OCI-M2 (cell line): ENCODE data around the gene CLNS1A.
"Not testable (repeated sequence)": the region's sequence is repeated elsewhere in the genome, so short reads cannot be mapped to it uniquely, and the experiment has no call there.

ENCODE experiments used
- DNase-seq: peaks from one replicate; lab custom pipeline; 2025; ENCODE audit not compliant: unreplicated experiment; lab: John Stamatoyannopoulos, UW

The CLNS1A gene

GRCh38 chr11:77637345-77638165 lies at the start of gene CLNS1A:
Gene CLNS1A, minus strand, starts transcription at chr11:77637794. Its CDS starts 80 bp downstream, at chr11:77637714.
- peak; percentile 33 for DNase-seq

DNA sequence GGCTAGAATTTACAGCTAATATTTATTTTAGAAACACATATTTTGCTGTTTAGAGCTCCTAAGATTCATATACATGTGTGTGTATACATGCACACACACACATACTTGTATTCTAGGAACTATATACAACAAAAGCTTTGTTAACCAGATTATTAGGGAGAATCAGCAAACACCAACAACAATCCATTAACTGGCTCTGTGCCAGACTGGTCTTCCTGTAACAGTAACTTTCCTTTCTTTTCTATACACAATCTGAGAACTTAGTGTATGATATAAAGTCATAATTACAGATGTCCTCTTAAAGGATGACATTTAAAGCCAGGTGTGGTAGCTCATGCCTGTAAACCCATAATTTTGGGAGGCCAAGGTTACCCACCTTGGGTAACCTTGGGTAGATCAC lies 49.5 kb upstream of the CLNS1A start:
- DNase-seq, result no peak

DNA sequence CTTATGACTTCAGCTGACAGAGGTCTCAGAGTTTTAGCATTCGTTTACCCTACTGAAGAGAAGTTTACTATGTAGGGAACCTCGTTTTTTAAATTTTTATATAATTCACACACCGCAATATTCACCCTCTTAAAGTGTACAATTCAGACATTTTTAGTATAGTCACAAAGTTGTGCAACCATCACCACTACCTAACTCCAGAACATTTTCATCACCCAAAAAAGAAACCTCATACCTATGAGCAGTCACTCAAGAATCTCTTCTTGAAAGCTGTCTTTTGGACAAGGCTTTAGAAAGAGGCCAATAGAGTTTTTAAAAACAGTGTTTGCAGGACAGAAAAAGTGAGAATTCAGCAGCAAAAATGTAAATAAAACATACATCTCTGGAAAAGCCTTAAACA lies 39.5 kb upstream of the CLNS1A start:
- no peak for DNase-seq

DNA sequence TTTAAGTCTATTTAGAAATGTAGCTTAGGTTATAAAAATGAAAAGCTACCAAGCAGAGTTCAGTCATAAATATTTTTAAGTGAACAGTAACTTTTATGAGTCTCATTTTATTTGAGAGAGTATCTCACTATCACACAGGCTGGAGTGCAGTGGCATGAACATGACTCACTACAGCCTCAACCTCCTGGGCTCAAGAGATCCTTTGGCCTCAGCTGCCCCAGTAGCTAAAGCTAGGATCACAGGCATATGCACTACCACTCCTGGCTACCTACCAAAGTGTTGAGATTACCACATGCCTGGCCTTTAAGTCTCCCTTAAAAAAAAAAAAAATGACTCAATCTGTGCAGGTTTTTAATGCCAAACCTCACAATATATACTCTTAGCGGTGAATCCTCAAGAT lies 34.7 kb upstream of the CLNS1A start:
- DNase-seq, result no peak

GRCh38 chr11:77669848-77670511 lies 32.4 kb upstream of the CLNS1A start:
- DNase-seq, result no peak

DNA sequence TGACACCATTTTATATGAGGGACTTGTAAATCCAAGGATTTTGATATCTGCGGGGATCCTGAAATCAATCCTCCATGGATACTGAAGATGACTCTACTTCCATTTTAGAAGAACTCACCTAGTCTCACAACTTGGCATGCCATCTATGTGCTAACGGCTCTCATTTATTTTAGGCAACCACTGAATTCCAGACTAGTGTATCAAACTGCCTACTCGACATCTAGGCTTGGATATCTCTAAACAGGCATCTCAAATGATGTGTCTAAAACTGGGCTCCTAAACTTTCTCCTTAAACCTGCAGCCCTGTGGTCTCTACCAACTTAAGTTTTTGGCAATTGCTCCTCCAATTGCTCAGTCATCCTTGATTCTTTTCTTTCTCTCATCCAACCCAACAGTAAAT lies 31.2 kb upstream of the CLNS1A start:
- no peak for DNase-seq

DNA sequence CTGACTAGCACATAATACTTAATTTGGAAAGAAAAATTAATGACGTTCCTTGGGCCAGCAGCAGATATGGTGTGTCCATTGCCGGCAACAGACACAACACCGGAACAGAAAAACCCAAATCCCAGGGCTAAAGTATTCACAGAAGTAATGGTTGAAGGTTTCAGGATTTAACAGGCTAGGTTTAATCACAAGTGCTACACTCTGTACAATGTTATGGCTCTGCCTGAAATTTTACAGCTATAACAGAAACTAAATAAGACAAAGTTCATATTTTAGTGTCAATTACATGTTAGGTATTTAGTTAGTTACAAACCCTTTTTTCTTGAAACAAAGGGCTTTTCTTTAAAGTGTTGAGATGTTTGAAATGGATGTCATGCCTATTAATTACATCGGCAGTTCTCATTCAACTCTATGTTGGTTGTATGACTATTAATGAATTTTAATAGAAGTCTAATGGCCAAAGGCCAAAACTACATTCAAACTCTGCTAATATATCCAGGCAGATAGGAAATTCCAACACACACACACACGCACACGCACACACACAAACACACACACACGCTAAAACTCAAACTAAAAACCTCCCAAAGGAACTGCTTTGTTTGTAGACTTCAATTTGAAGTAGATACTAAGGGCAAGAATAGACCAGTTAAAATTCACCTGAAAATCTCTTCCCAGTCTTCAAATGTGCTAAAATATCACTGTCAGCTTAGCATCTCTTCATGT lies 27.8 kb upstream of the CLNS1A start:
- no peak for DNase-seq

GRCh38 chr11:77661670-77662069 lies 24.1 kb upstream of the CLNS1A start:
- no peak for DNase-seq

- no peak for DNase-seq
Measured at GRCh38 chr11:77660947-77661346, 23.4 kb upstream of the CLNS1A start.

- no peak for DNase-seq
Measured at GRCh38 chr11:77658213-77659013, 20.8 kb upstream of the CLNS1A start.

DNA sequence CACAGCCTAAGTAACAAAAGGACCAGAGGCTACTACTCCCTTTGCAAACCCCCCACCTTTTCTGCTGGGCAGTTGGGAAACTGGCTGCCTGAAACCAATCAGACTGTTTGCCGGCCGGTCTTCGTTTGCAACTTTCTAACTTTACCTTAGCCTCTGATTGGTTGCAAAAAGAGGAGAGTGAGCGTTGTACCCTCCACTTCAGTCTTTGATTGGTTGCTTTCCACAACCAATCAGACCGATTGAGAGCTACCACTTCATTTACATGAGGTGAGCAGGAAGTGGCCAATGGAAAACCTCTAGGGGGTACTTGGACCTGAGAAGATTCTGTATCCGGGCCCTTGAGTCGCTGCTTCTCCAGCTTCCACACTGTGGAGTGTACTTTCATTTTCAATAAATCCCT lies 18.8 kb upstream of the CLNS1A start:
- DNase-seq, result no peak

DNA sequence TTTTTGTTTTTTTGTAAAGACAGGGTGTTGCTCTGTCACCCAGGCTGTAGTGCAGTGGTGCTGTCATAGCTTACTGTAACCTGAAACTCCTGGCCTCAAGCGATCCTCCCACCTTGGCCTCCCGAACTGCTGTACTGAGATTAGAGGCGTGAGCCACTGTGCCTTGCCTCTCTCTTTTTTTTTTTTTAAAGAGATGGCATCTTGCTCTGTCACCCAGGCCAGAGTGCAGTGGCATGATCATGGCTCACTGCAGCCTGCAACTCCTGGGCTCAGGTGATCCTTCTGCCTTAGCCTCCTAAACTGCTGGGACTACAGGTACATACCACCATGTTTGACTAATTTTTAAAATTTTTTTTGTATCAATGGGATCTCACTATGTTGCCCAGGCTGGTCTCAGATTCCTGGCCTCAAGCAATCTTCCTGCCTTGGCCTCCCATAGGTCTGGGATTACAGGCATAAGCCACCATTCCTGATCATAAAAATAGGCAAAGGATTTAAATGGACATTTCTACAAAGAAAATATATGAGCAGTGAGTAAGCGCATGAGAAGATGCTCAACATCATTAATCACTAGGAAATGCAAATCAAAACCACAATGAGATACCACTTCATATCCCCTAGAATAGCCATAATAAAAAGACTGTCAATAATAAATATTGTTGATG lies 17.3 kb upstream of the CLNS1A start:
- DNase-seq, result no peak

DNA sequence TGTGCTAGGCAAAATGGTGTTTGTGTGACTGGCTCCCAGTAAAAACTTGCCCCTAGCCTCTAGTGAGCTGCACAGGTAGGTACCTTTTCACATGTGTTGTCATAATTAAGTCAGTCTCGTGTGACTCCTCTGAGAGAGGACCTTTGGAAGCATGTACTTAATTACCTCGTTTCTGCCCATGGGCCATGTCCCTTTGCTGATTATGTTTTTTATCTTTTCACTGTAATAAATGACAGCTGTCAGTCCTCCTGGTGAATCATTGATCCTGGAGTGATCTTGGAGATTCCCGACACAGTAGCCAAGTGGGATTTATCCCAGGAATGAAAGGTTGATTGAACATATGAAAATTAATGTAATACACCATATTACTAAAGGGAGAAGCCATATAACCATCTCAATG lies 12.5 kb upstream of the CLNS1A start:
- DNase-seq, result no peak

GRCh38 chr11:77647654-77648305 lies 10.2 kb upstream of the CLNS1A start:
- DNase-seq, result no peak

DNA sequence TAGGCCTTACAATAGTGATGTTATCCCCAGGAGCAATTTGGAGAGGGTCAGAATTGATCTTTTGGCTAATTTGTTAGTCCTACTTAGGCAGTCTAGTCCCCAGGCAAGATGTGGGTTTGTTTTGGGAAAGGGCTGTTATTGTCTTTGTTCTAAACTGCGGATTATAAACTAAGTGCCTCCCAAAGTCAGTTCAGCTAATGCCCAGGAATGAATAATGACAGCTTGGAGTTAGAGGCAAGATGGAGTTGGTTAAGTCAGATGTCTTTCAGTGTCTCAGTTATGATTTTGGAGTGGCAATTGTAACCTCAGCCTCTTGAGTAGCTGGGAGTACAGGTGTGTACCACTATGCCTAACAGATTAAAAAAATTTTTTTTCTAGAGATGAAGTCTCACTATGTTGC lies 7.3 kb upstream of the CLNS1A start:
- DNase-seq, result no peak

DNA sequence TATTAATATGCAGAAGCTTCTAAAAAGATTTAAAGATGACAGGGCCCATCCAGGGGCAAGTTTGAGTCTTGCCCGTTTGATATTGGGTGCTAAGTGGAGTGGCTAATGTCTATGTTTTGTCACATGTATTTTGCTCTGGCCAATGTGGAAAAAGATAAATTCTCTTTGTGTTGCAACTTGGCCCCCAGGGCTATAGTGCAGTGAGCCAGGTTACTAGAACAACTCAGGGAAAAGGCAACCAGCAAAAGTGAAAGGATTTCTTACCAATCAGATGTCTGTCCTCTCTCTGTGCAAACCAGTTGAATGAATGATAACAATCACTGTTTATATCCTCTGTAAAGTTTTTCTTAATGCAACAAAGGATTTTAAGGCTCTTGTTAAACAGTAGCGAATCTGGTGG lies 4.6 kb upstream of the CLNS1A start:
- no peak for DNase-seq

DNA sequence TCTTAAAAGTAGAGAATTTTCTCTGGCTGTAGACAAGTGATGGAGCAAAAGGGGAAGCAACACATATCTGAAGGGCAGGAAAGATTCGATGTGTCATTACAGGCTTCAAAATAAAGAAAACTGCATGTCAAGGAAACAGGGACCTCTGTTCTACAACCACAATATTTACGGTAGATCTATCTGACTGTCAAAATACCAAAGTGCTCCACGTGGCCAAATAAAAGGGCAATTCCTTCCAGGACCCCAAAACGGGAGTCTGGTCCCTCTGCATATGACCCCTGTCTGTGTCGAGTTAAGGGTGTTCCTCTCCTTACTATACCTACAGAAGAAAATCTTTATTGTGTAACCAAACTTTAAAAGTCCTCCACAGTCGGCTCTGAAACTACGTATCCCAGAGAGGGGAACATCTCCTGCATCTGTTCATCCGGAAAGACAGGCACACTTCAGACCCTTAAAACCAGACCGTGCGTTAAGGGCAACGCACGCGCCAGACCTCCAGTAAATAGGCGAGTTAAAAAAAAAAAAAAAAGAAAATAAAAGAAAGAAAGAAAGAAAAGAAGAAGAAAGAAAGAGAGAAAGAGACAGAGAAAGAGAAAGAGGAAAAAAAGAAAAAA lies 756 bp downstream of the CLNS1A start:
- no peak for DNase-seq

GRCh38 chr11:77633926-77634325 lies 3.7 kb downstream of the CLNS1A start:
- DNase-seq, result not testable (repeated sequence)

DNA sequence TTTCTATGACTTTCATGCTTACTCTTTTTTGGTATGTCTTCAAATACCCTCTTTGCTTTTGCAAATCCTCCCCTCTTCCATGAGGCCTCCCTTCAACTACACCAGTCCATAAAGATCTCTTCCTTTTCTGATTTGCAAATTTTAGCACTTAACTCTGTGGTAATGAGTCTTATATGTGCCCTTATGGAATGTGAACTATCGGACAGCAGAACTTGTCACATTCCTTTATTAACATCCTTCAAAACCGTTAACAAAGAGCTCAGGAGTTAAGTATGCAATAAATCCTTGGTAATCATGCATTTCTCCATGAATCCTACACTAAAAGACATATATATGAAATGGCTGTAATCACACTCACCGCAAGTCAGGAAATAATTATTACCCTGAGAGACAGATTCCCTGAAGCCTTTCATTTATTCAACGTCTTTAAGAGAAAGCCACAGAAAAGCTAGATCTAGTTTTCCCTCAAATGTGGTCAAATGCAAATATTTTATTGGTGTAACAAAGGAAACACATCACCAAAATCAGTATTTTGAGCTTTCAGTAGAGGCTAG lies 7.4 kb downstream of the CLNS1A start:
- DNase-seq, result no peak
